Activated CD4-positive, alpha-beta T cell treated with anti-CD3 and anti-CD28 coated beads for 48 hours (primary cell): ENCODE data around the gene GOLGA8A.
"Not testable (repeated sequence)": the region's sequence is repeated elsewhere in the genome, so short reads cannot be mapped to it uniquely, and the experiment has no call there.

Experiments used
- DNase-seq: peaks from one replicate; pipeline ENCODE4 v3.0.0-alpha.2; 2020

GOLGA8A gene

DNA sequence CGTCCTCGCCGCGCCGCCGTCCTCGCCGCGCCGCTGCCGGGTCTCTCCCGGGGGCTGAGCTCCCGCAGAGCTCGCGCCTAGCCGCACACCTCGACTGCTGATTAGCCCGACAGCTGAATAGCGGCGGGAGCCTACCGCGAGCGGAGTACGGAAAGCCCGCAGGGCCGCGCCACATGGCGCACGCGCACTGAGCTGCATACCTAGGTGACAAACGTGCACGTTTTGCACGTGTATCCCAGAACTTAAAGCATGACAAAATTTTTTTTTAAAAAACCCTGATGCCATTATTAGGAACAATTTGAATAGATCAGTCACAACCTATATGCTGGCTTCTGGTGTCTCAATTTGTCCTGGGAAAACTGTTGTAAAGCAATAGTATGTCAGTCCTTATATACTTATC is at the start of gene GOLGA8A:
TSS of gene GOLGA8A (minus strand) at position 122 of the 400 bp plus-strand sequence. CDS start 48,117 bp downstream, outside the sequence.
- DNase-seq = peak; percentile 93

DNA sequence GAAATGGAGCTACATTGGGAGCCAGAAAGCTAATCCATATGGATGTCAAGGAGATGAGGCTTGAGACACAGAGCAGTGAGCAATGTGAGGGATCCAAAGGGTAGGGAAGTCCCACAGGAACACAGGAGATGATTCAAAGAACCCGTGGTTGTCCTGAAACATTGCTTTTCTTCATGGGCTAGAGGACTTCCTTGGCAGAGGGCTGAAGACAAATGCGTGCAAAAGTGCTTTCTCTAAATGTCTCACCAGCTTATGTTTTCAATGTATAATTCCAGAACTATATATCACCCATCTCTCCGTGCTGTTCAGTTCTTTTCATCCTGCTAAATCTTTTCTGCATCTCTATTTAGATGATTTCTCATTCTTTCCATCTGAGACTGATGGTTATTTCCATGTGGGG is 46.0 kb upstream of the GOLGA8A start:
- DNase-seq = no peak

DNA sequence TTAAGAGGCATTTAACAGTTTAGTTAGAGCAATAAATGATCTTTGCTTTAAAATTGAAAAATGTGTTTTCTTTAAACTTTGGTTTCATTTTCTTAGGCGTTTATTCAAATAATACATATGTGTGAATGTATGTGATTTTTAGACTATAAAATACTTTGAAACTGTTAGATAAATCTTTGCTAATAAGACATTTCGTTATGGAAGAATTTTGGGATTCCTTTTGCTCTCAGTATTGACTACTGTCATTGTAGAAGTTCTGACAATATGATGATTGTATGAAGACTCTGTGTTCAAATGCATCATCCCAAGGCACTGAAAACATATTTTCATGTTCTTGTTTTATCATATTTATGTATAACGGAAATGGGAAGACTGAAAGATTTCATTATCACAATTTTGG is 43.8 kb upstream of the GOLGA8A start:
- DNase-seq = no peak

DNA sequence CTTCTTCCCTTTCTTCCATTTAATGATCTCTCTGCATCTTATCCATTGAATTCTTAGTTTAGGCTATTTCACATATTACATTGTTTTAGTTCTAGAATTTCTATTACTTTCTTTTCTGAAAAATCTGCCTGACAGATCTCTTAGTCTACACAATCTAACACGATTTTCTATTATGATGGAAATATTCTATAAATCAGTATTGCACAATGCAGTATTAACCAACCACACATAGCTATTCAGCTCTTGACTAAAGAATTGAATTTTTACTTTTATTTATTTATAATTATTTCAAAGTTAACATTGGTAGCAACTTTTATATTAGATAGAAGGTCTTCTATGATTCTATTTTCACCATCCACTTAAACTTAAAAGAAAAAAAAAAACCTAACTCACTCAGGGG is 36.2 kb upstream of the GOLGA8A start:
- DNase-seq = no peak

DNA sequence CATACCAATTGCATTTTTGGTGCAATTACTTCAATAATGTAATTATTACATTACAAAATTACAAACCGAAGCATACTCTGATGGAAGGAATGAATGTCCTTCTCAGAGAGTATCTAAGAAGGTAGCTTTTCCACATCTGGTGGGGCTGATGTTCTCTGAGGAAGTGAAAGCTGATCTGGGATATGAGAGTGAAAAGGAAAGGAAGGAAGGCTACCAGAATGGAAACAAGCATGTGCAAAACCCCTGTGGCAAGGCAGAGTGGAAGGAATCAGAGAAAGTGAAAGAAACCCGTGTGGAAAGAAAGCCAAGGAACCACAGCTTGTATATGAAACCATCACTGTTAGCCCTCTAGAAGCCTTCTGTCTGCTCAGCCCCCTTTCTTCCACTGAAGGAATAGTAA is 35.3 kb upstream of the GOLGA8A start:
- no peak for DNase-seq

- no peak for DNase-seq
Observed at GRCh38 chr15:34470892-34471291, 33.3 kb upstream of the GOLGA8A start.

GRCh38 chr15:34470091-34470490 is 32.5 kb upstream of the GOLGA8A start:
- no peak for DNase-seq

- DNase-seq = no peak
Observed at GRCh38 chr15:34461730-34462129, 24.1 kb upstream of the GOLGA8A start.

DNA sequence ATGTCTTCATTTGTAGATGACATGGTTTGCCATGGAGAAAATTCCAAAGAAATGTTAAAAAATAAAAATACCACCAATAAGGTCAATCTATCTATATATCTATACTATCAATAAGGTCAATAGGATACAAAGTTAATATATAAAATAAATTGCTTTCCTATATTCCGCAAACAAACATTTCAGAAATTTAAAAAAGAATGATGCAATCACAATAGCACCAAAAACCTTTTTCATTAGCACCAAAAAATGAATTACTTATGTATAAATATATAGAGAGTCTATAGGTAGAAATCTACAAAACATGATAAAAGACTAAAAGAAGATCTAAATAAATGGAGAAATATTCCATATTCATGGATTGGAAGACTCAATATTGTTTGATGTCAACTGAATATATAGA is 22.8 kb upstream of the GOLGA8A start:
- DNase-seq = no peak

DNA sequence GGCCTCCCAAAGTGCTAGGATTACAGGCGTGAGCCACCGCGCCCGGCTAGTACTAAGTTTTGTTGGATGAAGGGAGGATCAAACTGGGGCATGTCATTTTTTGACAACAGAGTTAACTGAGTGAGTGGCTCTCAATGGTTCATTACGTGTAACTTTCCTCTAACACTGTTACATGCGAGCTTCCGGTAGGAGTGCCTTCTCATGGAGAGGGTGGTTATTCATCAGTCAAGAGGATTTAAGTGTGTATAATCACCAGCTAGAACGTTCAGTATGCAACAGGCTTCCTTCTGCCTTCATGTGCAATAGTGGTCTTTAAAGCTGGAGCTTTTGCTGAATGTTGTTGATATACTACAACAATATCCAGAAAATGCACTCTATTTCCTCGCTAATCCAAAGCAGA is 19.1 kb upstream of the GOLGA8A start:
- DNase-seq = no peak

DNA sequence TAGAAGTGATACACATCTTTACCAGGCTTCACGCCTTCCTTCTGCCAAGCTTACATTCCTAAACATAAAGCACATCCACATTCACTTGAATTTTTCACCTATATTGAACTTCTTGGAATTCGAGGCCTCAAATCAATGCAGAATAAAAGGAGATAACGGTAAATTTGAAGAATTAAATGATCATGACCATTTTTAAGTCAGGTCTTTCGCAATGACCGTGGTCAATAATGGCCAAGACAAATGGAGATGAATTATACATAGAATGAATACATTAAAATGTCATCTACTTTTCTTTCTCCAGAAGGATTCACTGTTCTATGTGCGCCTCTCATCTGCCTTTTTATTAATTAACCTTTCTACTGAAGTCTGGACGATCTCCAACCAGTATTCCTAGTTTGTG is 5.3 kb upstream of the GOLGA8A start:
- no peak for DNase-seq

DNA sequence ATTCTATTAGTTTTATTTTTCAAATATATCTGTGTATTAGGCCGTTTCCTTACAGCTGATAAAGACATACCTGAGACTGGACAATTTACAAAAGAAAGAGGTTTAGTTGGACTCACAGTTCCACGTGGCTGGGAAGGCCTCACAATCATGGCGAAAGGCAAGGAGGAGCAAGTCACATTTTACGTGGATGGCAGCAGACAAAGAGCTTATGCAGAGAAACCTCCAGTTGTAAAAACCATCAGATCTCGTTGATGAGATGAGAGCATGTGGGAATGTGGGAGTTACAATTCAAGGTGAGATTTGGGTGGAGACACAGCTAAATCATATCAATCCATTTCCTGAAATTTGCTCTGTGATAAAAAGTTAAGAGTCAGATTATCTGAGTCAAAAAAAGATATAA is 2.3 kb upstream of the GOLGA8A start:
- DNase-seq = no peak

GRCh38 chr15:34436956-34437442 is 609 bp downstream of the GOLGA8A start:
- DNase-seq = peak; percentile 60

GRCh38 chr15:34436126-34436955 is 1.3 kb downstream of the GOLGA8A start:
- peak; percentile 40 for DNase-seq

- no peak for DNase-seq
Observed at GRCh38 chr15:34435658-34436057, 1.9 kb downstream of the GOLGA8A start.

- no peak for DNase-seq
Observed at GRCh38 chr15:34434627-34435305, 2.8 kb downstream of the GOLGA8A start.

DNA sequence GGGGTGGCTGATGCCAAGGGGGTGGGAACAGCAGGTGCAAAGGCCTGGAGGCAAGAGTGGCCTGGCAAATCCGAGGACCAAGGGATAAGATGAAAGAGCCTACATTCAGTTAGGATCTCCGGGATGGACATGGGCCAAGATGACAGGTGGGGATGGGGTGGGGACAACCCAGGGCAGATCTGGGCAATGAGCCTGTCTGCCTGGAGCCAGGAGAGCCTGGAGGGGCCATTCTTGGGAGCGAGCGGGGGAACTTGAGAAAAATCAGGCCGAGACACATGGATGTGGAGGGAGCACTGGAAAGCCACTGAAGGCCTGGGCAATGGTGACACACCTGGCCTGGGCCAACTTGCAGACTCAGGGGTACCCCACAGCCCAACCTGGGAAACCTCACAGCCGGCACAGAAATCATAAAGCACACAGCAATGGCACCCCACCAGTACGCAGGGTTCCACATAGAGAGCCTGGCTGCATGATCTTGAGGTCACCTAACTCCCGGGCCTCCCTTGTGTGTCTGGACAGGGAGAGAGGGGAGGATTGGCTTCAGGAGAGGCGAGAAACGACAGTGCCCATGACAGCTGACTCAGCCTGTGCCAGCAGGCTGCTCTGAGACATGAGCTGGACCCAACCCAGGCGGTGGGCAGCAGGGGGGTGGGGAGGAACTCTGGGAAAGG is 3.5 kb downstream of the GOLGA8A start:
- not testable (repeated sequence) for DNase-seq

DNA sequence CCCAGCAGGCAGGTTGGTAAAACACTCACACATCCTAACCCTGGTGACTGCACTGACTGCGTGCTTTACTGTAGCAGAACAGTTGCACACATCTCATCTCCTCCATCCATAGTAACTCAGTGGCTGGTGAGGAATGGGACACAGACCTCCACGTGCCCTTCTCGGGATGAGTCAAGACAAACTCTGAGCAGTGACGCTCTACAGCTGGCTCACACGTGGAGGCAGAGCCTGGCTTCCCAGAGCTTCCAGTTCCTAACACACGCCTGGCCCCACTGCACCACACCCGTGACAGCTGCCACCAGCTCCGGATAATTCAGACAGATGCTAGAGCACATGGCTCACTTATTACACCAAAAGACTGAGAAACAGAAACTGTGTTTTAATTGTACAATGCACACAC is 7.0 kb downstream of the GOLGA8A start:
- not testable (repeated sequence) for DNase-seq

DNA sequence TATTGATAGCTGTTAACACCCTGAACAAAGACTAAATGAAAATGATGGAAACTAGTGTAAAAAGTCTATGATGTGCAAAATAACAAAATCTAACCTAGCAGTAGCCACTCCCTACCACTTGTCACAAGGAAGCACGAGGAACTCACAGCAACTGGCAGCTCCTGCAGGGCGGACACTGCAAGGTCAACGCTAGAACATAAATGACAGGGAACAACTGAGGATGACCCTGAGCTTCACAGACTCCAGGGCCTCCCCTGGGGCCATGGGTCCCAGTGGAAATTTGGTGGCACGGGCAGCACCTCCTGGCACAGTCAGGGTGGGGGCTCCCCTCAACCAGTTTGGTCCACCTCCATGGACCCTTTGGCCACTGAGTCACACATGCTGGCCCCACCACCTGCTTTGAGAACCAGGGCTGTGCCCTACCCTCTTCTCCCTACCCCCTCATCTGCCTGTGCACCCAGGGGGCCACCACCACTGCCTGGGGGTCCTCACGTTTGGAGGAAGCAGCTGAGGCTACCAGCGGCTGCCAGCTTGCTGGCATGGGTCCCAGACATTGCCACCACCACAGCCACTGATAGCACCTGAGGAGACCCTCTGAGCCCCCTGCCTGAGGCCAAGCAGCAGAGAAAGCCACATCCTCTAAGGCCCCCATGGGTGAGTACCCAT is 14.1 kb downstream of the GOLGA8A start:
- DNase-seq = not testable (repeated sequence)

DNA sequence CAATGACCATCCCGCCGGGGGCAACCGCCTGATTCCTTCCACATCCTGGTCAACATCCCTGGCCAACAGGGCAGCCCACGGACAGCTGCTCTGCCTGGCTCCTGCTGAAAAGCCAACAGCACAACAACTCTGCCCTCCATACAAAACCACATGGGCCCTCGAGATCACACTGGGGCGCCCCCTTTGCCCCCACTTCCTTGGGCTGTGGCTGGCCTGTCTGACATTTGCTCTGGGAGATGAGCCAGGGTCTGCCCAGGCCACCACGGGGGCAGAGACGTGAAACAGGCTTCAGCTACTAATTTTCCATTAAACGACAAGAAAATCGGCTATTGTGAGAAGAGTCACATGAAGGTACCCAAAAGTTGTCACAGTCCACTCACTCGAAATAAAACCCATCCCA is 16.7 kb downstream of the GOLGA8A start:
- DNase-seq = not testable (repeated sequence)

GRCh38 chr15:34418435-34418834 is 19.2 kb downstream of the GOLGA8A start:
- not testable (repeated sequence) for DNase-seq

- DNase-seq = not testable (repeated sequence)
Observed at GRCh38 chr15:34409511-34409910, 28.1 kb downstream of the GOLGA8A start.

DNA sequence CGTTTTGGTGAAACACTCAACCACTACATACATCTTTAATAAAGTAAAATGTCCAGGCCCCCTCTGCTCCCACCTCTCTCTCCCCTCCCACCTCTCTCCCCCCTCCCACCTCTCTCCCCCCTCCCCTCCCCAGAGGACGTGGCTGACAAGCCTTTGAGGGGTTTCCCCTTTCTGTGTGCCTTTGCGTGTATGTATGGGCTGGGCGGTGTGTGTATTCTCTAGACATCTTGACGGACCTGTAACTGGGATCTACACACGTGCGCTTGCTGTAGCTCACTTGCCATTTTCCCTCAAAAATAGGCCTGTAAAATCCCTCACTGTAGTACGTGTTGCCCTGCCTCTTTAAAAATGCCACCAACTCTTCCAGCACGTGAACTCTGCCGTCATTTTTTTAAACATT is 28.6 kb downstream of the GOLGA8A start:
- not testable (repeated sequence) for DNase-seq
